Body of pancreas (tissue), 4 donors: ENCODE measurements around the gene LGALS1. TPM values are rescaled to one million over a fixed set of nuclear protein-coding genes. Genes with fewer than 3 reads are reported as not detected.

Source experiments
- ATAC-seq: fragments of 150-250 bp; one replicate; pipeline ENCODE4 v1.9.1; 2016
- DNase-seq, 4 donors: peaks; one replicate each; pipeline ENCODE4 v3.0.0-alpha.2; 2019
- H3K27ac ChIP-seq, 4 donors: fragments of 200-600 bp; sonication (generic); 1 replicate in 3 of 4; 2 replicates in 1 of 4; pipeline versions ENCODE4 v1.5.1 to v1.6.1; 2016 to 2019; ENCODE audit warnings: mild to moderate bottlenecking in 1 of 4, mixed read lengths in 1 of 4, moderate library complexity in 1 of 4
- H3K27me3 ChIP-seq, 2 donors: fragments of 200-600 bp; sonication (generic); one replicate each; pipeline ENCODE4 v1.6.0; 2016; ENCODE audit warnings: mild to moderate bottlenecking in 1 of 2
- H3K36me3 ChIP-seq, 2 donors: fragments of 200-600 bp; sonication (generic); replicated peaks in 1 of 2; 2 replicates each; pipeline ENCODE4 v1.5.1; 2016; ENCODE audit warnings: low read depth in 2 of 2; ENCODE audit not compliant: insufficient read depth in 1 of 2
- H3K4me1 ChIP-seq: fragments of 200-600 bp; sonication (generic); one replicate; pipeline ENCODE4 v1.6.0; 2016
- H3K4me3 ChIP-seq, 2 donors: fragments of 200-600 bp; sonication (generic); 1 replicate in 1 of 2; 2 replicates in 1 of 2; pipeline ENCODE4 v1.5.1; 2016 to 2019
- H3K9me3 ChIP-seq, 3 donors: fragments of 200-600 bp; sonication (generic); 1 replicate in 2 of 3; 2 replicates in 1 of 3; pipeline ENCODE4 v1.5.1; 2016
- CTCF ChIP-seq, 7 experiments: fragments of 450-650 bp in 4 of 7; fragments of 200-600 bp in 3 of 7; sonication (generic) in 3 of 7; IDR thresholded peaks; one replicate each; pipeline ENCODE4 v1.5.1; 2016 to 2019; ENCODE audit warnings: antibody characterized with exemption in 7 of 7
- POLR2A ChIP-seq, 3 donors: fragments of 450-650 bp; IDR thresholded peaks; one replicate each; pipeline ENCODE4 v1.6.1; 2016; ENCODE audit warnings: antibody characterized with exemption in 3 of 3, mild to moderate bottlenecking in 2 of 3
- WGBS, 2 donors: methylation state at CpG; one replicate each; pipeline ENCODE4 v1.1.5; 2017; 5-methylcytosine and 5-hydroxymethylcytosine counted together
- intact Hi-C: fragments of 100-400 bp; cut with DNase I; formaldehyde crosslinking; loops from one replicate; pipeline ENCODE4 v1.15.1; 2023
- total RNA-seq, 2 donors: library from RNA; depleted of rRNA; stranded (reverse); fragments of >200 nt; gene quantifications; one replicate each; pipeline ENCODE4 v1.1.0, GENCODE V29; 2016

LGALS1 gene
- total RNA-seq, 2 donors from 2014 or later, result 90.3 to 325 TPM

GRCh38 chr22:37701141-37701786 lies 25.8 kb downstream of the LGALS1 start:
- Histone ChIP-seq H3K4me3 (no peak overlapping the region), H3K4me1 (peaks cover 8% of the 10 kb centered on the region), H3K27ac (no peak overlapping the region), H3K9me3 (no peaks in the 10 kb centered on the region), H3K36me3 (no peaks in the 10 kb centered on the region), H3K27me3 (no peaks in the 10 kb centered on the region)
- WGBS, 2 donors, result 62 to 73% methylated on average over 8 of the region's 8 CpGs
- TF ChIP-seq POLR2A (IDR thresholded peaks at IDR 0.05) (no peak), CTCF (IDR thresholded peaks at IDR 0.05) (no peak)
- no peak for ATAC-seq
- intact Hi-C loops, result no loop called here
- DNase-seq, result peak in 1 of 4 donors; percentile 33

- intact Hi-C loops, result no loop called here
- H3K36me3 ChIP-seq, result no peaks in the 10 kb centered on the region
- H3K27ac ChIP-seq, result no peak overlapping the region
- 80 to 81% methylated on average over 7 of the region's 7 CpGs for WGBS, 2 donors
- no peak for TF ChIP-seq POLR2A (IDR thresholded peaks at IDR 0.05)
- no peaks in the 10 kb centered on the region for H3K27me3 ChIP-seq
- H3K4me3 ChIP-seq, result no peak overlapping the region
- H3K4me1 ChIP-seq, result no peaks in the 10 kb centered on the region
- no peaks in the 10 kb centered on the region for H3K9me3 ChIP-seq
- no peak for DNase-seq
- no peak for ATAC-seq
These were observed 28.5 kb downstream of the LGALS1 start for GRCh38 chr22:37703906-37704305.

GRCh38 chr22:37704645-37705044 lies 29.2 kb downstream of the LGALS1 start:
- TF ChIP-seq POLR2A (IDR thresholded peaks at IDR 0.05) (no peak), CTCF (IDR thresholded peaks at IDR 0.05) (no peak)

GRCh38 chr22:37705205-37705604 lies 29.8 kb downstream of the LGALS1 start:
- Histone ChIP-seq H3K4me1 (no peaks in the 10 kb centered on the region), H3K9me3 (no peaks in the 10 kb centered on the region), H3K4me3 (no peak overlapping the region), H3K36me3 (no peaks in the 10 kb centered on the region), H3K27me3 (no peaks in the 10 kb centered on the region), H3K27ac (no peak overlapping the region)
- intact Hi-C loops, result no loop called here
- DNase-seq, result no peak
- ATAC-seq, result no peak
- TF ChIP-seq CTCF (IDR thresholded peaks at IDR 0.05) (no peak), POLR2A (IDR thresholded peaks at IDR 0.05) (no peak)
- 91 to 96% methylated on average over 3 of the region's 3 CpGs for WGBS, 2 donors

More at GRCh38 chr22:37704645-37705044, 29.2 kb downstream of the LGALS1 start:
- no peaks in the 10 kb centered on the region for H3K36me3 ChIP-seq
- DNase-seq (no peak), ATAC-seq (no peak)
- intact Hi-C loops, result no loop called here
- H3K4me3 ChIP-seq, result no peak overlapping the region
- no peak overlapping the region for H3K27ac ChIP-seq
- no peaks in the 10 kb centered on the region for H3K27me3 ChIP-seq
- no peaks in the 10 kb centered on the region for H3K4me1 ChIP-seq
- no peaks in the 10 kb centered on the region for H3K9me3 ChIP-seq
- WGBS, 2 donors, result 54 to 97% methylated on average over 3 of the region's 3 CpGs

- ATAC-seq, result no peak
- intact Hi-C loops, result no loop called here
- no peak overlapping the region for H3K4me3 ChIP-seq
- DNase-seq, result peak in 1 of 4 donors; percentile 25
- no peaks in the 10 kb centered on the region for H3K36me3 ChIP-seq
- H3K27me3 ChIP-seq, result no peaks in the 10 kb centered on the region
- TF ChIP-seq POLR2A (IDR thresholded peaks at IDR 0.05), result no peak
- TF ChIP-seq CTCF (IDR thresholded peaks at IDR 0.05), result no peak
- no peak overlapping the region for H3K27ac ChIP-seq
- 71 to 80% methylated on average over 8 to 22 of the region's 25 CpGs for WGBS, 2 donors
- no peaks in the 10 kb centered on the region for H3K9me3 ChIP-seq
- H3K4me1 ChIP-seq, result no peaks in the 10 kb centered on the region
These were observed 33.4 kb downstream of the LGALS1 start for GRCh38 chr22:37708580-37709444.
